Endometrial microvascular endothelial cells (primary cell): Measurements from ENCODE around the gene HSPE1. TPM values are rescaled to one million over a fixed set of nuclear protein-coding genes. Genes with fewer than 3 reads are reported as not detected.
"Not testable (repeated sequence)": the region's sequence is repeated elsewhere in the genome, so short reads cannot be mapped to it uniquely, and the experiment has no call there.

ENCODE experiments used
- in situ Hi-C: cut with HindIII; loops from 2 replicates; pipeline ENCODE4 v1.10.0; 2017; ENCODE audit warnings: low sequenced_read_pairs, low pct_unique_long_range_greater_than_20kb; ENCODE audit errors: inconsistent ontology term
- total RNA-seq: library from RNA; depleted of rRNA; stranded (reverse); fragments of >200 nt; gene quantifications from one replicate; pipeline ENCODE4 v1.2.3, GENCODE V29; 2015; ENCODE audit errors: inconsistent ontology term

HSPE1 gene
- total RNA-seq, 1 donor from 2014 or later = 264 TPM

DNA sequence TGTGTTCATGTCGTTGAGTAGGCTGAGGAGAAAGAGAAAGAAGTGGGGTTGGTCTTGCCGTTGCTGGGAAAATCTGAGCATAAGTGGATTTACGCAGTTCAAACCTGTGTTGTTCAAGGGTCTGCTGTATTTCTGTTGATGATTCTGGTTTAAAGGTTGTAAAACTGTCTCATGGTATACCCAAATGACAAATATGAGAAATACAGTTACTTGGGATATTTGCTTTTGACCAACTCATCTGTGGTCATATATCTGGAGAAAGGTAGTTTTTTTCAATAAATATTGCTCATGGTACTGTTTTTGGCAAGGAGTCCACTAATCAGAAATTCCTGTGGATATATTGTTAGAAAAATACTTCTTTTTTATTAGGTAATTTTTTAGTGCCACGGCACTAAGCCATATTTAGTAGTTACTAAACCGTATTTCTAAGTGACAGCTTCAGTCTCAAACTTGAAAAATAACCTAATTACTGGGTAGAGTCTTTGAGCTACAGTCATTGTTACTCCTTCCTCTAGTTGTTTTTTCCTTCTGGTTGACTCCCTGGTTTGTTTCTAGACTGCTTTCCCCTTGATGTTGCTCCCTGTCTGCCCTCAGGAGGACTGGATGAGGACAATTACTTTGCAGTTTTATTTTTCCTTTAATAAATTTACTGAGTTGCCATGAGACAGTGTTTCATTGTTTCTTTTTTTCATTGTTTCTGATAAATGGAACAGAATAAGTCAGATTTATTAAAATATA, 47.2 kb downstream of the HSPE1 start:
- in situ Hi-C loops = no loop called here

DNA sequence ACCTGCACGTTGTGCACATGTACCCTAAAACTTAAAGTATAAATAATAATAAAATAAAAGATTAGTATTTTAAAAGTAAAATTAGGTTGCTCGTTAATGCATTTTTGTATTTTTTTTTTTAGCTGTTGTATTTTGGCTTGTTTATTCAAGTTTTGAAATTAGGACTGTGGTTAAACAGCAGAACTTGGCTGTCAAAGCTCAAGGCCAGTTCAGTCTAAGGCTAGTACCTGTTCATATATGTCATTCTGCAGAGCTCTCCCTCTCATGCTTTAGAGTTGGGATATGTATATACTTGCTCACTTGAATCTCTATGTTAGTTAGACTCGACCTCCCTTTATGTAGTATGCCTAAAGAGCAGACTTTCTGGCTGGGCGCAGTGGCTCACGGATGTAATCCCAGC, 48.4 kb downstream of the HSPE1 start:
- in situ Hi-C loops = no loop called here

DNA sequence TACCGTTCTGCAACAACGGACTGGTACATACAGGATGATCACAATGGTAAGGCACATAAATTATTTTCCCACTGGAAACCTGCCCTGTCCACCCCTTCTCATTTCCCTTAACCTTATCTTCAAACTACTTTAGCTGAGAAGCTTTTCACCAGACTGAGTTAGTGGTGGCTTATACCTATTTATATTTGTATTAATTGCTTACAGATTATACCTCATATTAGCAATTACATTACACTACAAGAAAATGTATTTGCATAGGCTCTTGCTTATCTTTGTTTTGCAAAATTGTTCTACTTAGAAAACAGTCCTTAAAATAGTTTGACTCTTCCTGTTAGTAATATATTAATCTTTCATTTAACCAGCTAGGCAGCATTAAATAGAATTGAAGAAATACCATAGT, 51.1 kb downstream of the HSPE1 start:
- in situ Hi-C loops = not testable (repeated sequence)

Other genes starting within 250 kb of the HSPE1 start
- gene ANKRD44, start 189.6 kb upstream of the HSPE1 start, total RNA-seq = 1.8 TPM
- gene SF3B1, start 65.4 kb upstream of the HSPE1 start, total RNA-seq = 148 TPM
- 24.3 TPM for gene COQ10B, start 46.8 kb upstream of the HSPE1 start, total RNA-seq
- 271 TPM for gene HSPD1, start 539 bp upstream of the HSPE1 start, total RNA-seq
- 31.3 TPM for gene MOB4, start 15.7 kb downstream of the HSPE1 start, total RNA-seq
- gene RFTN2, start 175.2 kb downstream of the HSPE1 start, total RNA-seq = 1.7 TPM
- gene MARS2, start 205.0 kb downstream of the HSPE1 start, total RNA-seq = 10.5 TPM